ENCODE data around the gene AASDH.

The AASDH gene

DNA sequence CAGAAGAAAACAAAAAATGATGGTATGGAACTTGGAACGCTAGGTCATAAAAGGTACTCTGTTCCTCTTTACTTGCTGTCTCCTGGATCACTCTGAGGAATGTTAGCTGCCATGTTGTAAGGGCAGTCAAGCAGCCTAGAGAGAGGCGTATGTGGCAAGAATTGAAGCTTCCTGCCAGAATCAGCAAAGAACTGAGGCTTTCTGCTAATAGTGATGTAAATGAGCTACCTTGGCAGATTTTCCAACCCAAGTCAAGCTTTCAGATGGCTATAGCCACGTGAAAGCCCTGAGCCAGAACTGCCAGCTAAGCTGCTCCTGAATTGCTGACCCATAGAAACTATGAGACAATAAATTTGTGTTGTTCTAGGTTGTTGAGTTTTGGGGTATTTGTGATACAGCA, 38.7 kb downstream of the AASDH start:
- TF ChIP-seq CTCF (conservative IDR thresholded peaks at IDR 0.05; ENCODE audit: low read length) (no peak), EZH2phosphoT487 (IDR thresholded peaks at IDR 0.05; ENCODE audit: borderline replicate concordance) (no peak)
- H3K9me2 ChIP-seq (replicated peaks; ENCODE audit: low read depth, low read length) = no peaks in the 10 kb centered on the region
- H3K9me3 ChIP-seq (ENCODE audit: insufficient read depth, low read depth, low read length) = no peaks in the 10 kb centered on the region
- H3K4me3 ChIP-seq (ENCODE audit: low read length, poor library complexity, severe bottlenecking) = no peak overlapping the region
- H3K36me3 ChIP-seq (ENCODE audit: insufficient read depth, low read length) = peaks cover 3% of the 10 kb centered on the region; the same call in 1 of the 2 replicates
- no peak overlapping the region for H3K9ac ChIP-seq (ENCODE audit: low read depth, low read length, poor library complexity, severe bottlenecking)
- no peak overlapping the region for H3K4me2 ChIP-seq (ENCODE audit: low read depth, low read length, poor library complexity, severe bottlenecking)
- no peak overlapping the region for H2AFZ ChIP-seq (ENCODE audit: low read length)
- no peaks in the 10 kb centered on the region for H4K20me1 ChIP-seq (ENCODE audit: insufficient read depth, low read length, poor library complexity, severe bottlenecking)
- H3K79me2 ChIP-seq (ENCODE audit: insufficient read depth, low read length) = no peaks in the 10 kb centered on the region
- no peaks in the 10 kb centered on the region for H3K4me1 ChIP-seq (ENCODE audit: insufficient read depth, low read length, poor library complexity, severe bottlenecking)
- H3K27me3 ChIP-seq (ENCODE audit: insufficient read depth, low read length, poor library complexity, severe bottlenecking) = no peaks in the 10 kb centered on the region
- no peaks in the 10 kb centered on the region for H3F3A ChIP-seq (ENCODE audit: low read depth)

- Histone ChIP-seq H3K9me2 (replicated peaks; ENCODE audit: low read depth, low read length) (no peaks in the 10 kb centered on the region), H3K27me3 (ENCODE audit: insufficient read depth, low read length, poor library complexity, severe bottlenecking) (no peaks in the 10 kb centered on the region), H4K20me1 (ENCODE audit: insufficient read depth, low read length, poor library complexity, severe bottlenecking) (no peaks in the 10 kb centered on the region), H3K36me3 (ENCODE audit: insufficient read depth, low read length) (no peaks in the 10 kb centered on the region), H3K79me2 (ENCODE audit: insufficient read depth, low read length) (no peaks in the 10 kb centered on the region), H3K4me1 (ENCODE audit: insufficient read depth, low read length, poor library complexity, severe bottlenecking) (no peaks in the 10 kb centered on the region), H3F3A (ENCODE audit: low read depth) (no peaks in the 10 kb centered on the region), H2AFZ (ENCODE audit: low read length) (no peak overlapping the region), H3K4me3 (ENCODE audit: low read length, poor library complexity, severe bottlenecking) (no peak overlapping the region), H3K4me2 (ENCODE audit: low read depth, low read length, poor library complexity, severe bottlenecking) (no peak overlapping the region), H3K9me3 (ENCODE audit: insufficient read depth, low read depth, low read length) (no peaks in the 10 kb centered on the region), H3K9ac (ENCODE audit: low read depth, low read length, poor library complexity, severe bottlenecking) (no peak overlapping the region)
- TF ChIP-seq EZH2phosphoT487 (IDR thresholded peaks at IDR 0.05; ENCODE audit: borderline replicate concordance) = no peak
Observed at GRCh38 chr4:56345458-56345857, 41.8 kb downstream of the AASDH start.

- H3K9me2 ChIP-seq (replicated peaks; ENCODE audit: low read depth, low read length) = no peaks in the 10 kb centered on the region
- no peak overlapping the region for H3K4me3 ChIP-seq (ENCODE audit: low read length, poor library complexity, severe bottlenecking)
- no peak overlapping the region for H2AFZ ChIP-seq (ENCODE audit: low read length)
- H3K9me3 ChIP-seq (ENCODE audit: insufficient read depth, low read depth, low read length) = no peaks in the 10 kb centered on the region
- H3K9ac ChIP-seq (ENCODE audit: low read depth, low read length, poor library complexity, severe bottlenecking) = no peak overlapping the region
- H3K4me2 ChIP-seq (ENCODE audit: low read depth, low read length, poor library complexity, severe bottlenecking) = no peak overlapping the region
- H4K20me1 ChIP-seq (ENCODE audit: insufficient read depth, low read length, poor library complexity, severe bottlenecking) = no peaks in the 10 kb centered on the region
- H3K4me1 ChIP-seq (ENCODE audit: insufficient read depth, low read length, poor library complexity, severe bottlenecking) = no peaks in the 10 kb centered on the region
- H3K79me2 ChIP-seq (ENCODE audit: insufficient read depth, low read length) = no peaks in the 10 kb centered on the region
- no peaks in the 10 kb centered on the region for H3K27me3 ChIP-seq (ENCODE audit: insufficient read depth, low read length, poor library complexity, severe bottlenecking)
- no peaks in the 10 kb centered on the region for H3F3A ChIP-seq (ENCODE audit: low read depth)
- no peaks in the 10 kb centered on the region for H3K36me3 ChIP-seq (ENCODE audit: insufficient read depth, low read length)
- TF ChIP-seq EZH2phosphoT487 (IDR thresholded peaks at IDR 0.05; ENCODE audit: borderline replicate concordance) = no peak
- no peak for TF ChIP-seq CTCF (conservative IDR thresholded peaks at IDR 0.05; ENCODE audit: low read length)
Observed at GRCh38 chr4:56342746-56343145, 44.5 kb downstream of the AASDH start.

DNA sequence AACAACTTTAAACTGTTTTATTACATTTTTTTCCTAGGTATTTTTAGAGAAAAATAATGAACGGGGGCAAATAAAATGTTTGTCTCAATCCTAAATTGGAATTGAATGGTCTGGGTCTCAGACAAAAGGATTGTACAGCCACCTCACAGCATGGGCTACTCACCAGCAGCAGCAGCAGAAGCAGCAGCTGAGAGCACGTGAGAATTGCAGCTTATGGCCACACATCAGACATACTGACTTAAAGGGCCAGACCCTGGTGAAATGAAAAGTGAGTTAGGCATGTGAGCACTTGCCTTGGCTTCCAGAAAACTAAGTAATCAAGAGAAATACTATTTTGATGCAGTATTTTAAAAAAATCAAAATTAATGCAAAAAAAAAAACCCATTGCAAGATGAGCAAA, 56.6 kb downstream of the AASDH start:
- Histone ChIP-seq H3K9me2 (replicated peaks; ENCODE audit: low read depth, low read length) (no peaks in the 10 kb centered on the region), H4K20me1 (ENCODE audit: insufficient read depth, low read length, poor library complexity, severe bottlenecking) (no peaks in the 10 kb centered on the region), H3K9ac (ENCODE audit: low read depth, low read length, poor library complexity, severe bottlenecking) (no peak overlapping the region), H3F3A (ENCODE audit: low read depth) (no peaks in the 10 kb centered on the region), H3K4me3 (ENCODE audit: low read length, poor library complexity, severe bottlenecking) (no peak overlapping the region), H3K4me1 (ENCODE audit: insufficient read depth, low read length, poor library complexity, severe bottlenecking) (no peaks in the 10 kb centered on the region), H3K27me3 (ENCODE audit: insufficient read depth, low read length, poor library complexity, severe bottlenecking) (no peaks in the 10 kb centered on the region), H3K36me3 (ENCODE audit: insufficient read depth, low read length) (no peaks in the 10 kb centered on the region), H2AFZ (ENCODE audit: low read length) (no peak overlapping the region), H3K79me2 (ENCODE audit: insufficient read depth, low read length) (no peaks in the 10 kb centered on the region), H3K9me3 (ENCODE audit: insufficient read depth, low read depth, low read length) (no peaks in the 10 kb centered on the region), H3K4me2 (ENCODE audit: low read depth, low read length, poor library complexity, severe bottlenecking) (no peak overlapping the region)
- no peak for TF ChIP-seq EZH2phosphoT487 (IDR thresholded peaks at IDR 0.05; ENCODE audit: borderline replicate concordance)

All from Loucy (cell line).